SK-N-SH treated with all-trans-retinoic acid at 6 μM for 48 hours (cell line): ENCODE data around the gene SYT7.

Experiments
- ATAC-seq: fragments of 200-7000 bp; cut with Tn5 transposase; 3 replicates; pipeline ENCODE4 v1.9.1; 2020; ENCODE audit warnings: mild to moderate bottlenecking, moderate library complexity
- BACH2 ChIP-seq: fragments of 250-450 bp; sonication (Bioruptor Pico); IDR thresholded peaks from 2 replicates; pipeline ENCODE4 v1.9.0; 2021; ENCODE audit warnings: mild to moderate bottlenecking, borderline replicate concordance
- CSDC2 ChIP-seq: fragments of 250-450 bp; sonication (Bioruptor Pico); IDR thresholded peaks from 2 replicates; pipeline ENCODE4 v1.5.0; 2020; ENCODE audit warnings: mild to moderate bottlenecking, moderate library complexity
- ESRRG ChIP-seq: fragments of 250-450 bp; sonication (Bioruptor Pico); IDR thresholded peaks from 2 replicates; pipeline ENCODE4 v1.6.1; 2021; ENCODE audit warnings: mild to moderate bottlenecking
- GLIS3 ChIP-seq: fragments of 250-450 bp; sonication (Bioruptor Pico); IDR thresholded peaks from 2 replicates; pipeline ENCODE4 v1.5.0; 2020; ENCODE audit warnings: mild to moderate bottlenecking, moderate library complexity
- ISL1 ChIP-seq: fragments of 250-450 bp; sonication (Bioruptor Pico); IDR thresholded peaks from 2 replicates; pipeline ENCODE4 v2.1.2; 2022; ENCODE audit warnings: mild to moderate bottlenecking, moderate library complexity
- OSR1 ChIP-seq: fragments of 250-450 bp; sonication (Bioruptor Pico); IDR thresholded peaks from 2 replicates; pipeline ENCODE4 v1.8.0; 2022; ENCODE audit warnings: moderate library complexity, mild to moderate bottlenecking, inconsistent platforms
- PATZ1 ChIP-seq: fragments of 250-450 bp; sonication (Bioruptor Pico); IDR thresholded peaks from 2 replicates; pipeline ENCODE4 v1.8.0; 2020; ENCODE audit warnings: mild to moderate bottlenecking, moderate library complexity, borderline replicate concordance
- POU6F1 ChIP-seq: fragments of 250-450 bp; sonication (Bioruptor Pico); IDR thresholded peaks from 2 replicates; pipeline ENCODE4 v1.8.0; 2021; ENCODE audit warnings: low read depth, mild to moderate bottlenecking, moderate library complexity, borderline replicate concordance
- PPARA ChIP-seq: fragments of 250-450 bp; sonication (Bioruptor Pico); IDR thresholded peaks from 2 replicates; pipeline ENCODE4 v1.5.0; 2020; ENCODE audit warnings: mild to moderate bottlenecking, borderline replicate concordance
- RARB ChIP-seq: fragments of 250-450 bp; sonication (Bioruptor Pico); IDR thresholded peaks from 2 replicates; pipeline ENCODE4 v1.8.0; 2021; ENCODE audit warnings: mild to moderate bottlenecking, moderate library complexity
- SNAI2 ChIP-seq: fragments of 250-450 bp; sonication (Bioruptor Pico); IDR thresholded peaks from 2 replicates; pipeline ENCODE4 v1.5.0; 2020; ENCODE audit warnings: mild to moderate bottlenecking, moderate library complexity
- TCF4 ChIP-seq: fragments of 250-450 bp; sonication (Bioruptor Pico); IDR thresholded peaks from 2 replicates; pipeline ENCODE4 v1.8.0; 2021; ENCODE audit warnings: mild to moderate bottlenecking, moderate library complexity, borderline replicate concordance
- TOX ChIP-seq: fragments of 250-450 bp; sonication (Bioruptor Pico); IDR thresholded peaks from 2 replicates; pipeline ENCODE4 v1.8.0; 2021; ENCODE audit warnings: mild to moderate bottlenecking, moderate library complexity, borderline replicate concordance
- ZFP3 ChIP-seq: fragments of 250-450 bp; sonication (Bioruptor Pico); IDR thresholded peaks from 2 replicates; pipeline ENCODE4 v1.5.0; 2020; ENCODE audit warnings: mild to moderate bottlenecking, moderate library complexity
- ZNF565 ChIP-seq: fragments of 450-650 bp; formaldehyde crosslinking; conservative IDR thresholded peaks from 2 replicates; pipeline ENCODE4 v1.5.0; 2020; ENCODE audit warnings: low read depth, mild to moderate bottlenecking, moderate library complexity
- ZNF70 ChIP-seq: fragments of 450-650 bp; formaldehyde crosslinking; IDR thresholded peaks from 2 replicates; pipeline ENCODE4 v1.5.0; 2020; ENCODE audit warnings: mild to moderate bottlenecking, moderate library complexity
- ZNF8 ChIP-seq: fragments of 450-650 bp; formaldehyde crosslinking; IDR thresholded peaks from 2 replicates; pipeline ENCODE4 v1.5.0; 2020; ENCODE audit warnings: mild to moderate bottlenecking, moderate library complexity
- TF ChIP-seq, protein P1 (sequence below): fragments of 250-450 bp; sonication (Bioruptor Pico); IDR thresholded peaks from 2 replicates; pipeline ENCODE4 v1.5.1; 2021; ENCODE audit warnings: mild to moderate bottlenecking, moderate library complexity
- TF ChIP-seq, protein P2 (sequence below): fragments of 250-450 bp; sonication (Bioruptor Pico); IDR thresholded peaks from 2 replicates; pipeline ENCODE4 v1.5.0; 2020; ENCODE audit warnings: mild to moderate bottlenecking, moderate library complexity

Gene SYT7

GRCh38 chr11:61550665-61551227 lies 30.1 kb downstream of the SYT7 start:
- ATAC-seq, result no peak
- no peak for TF ChIP-seq POU6F1 (CRISPR knock-in tag)
- TF ChIP-seq ZNF565 (CRISPR knock-in tag), result no peak
- TF ChIP-seq BACH2 (CRISPR knock-in tag), result no peak
- no peak for TF ChIP-seq RARB (CRISPR knock-in tag)
- no peak for TF ChIP-seq ESRRG (CRISPR knock-in tag)
- TF ChIP-seq PATZ1 (CRISPR knock-in tag), result no peak
- TF ChIP-seq PPARA, result no peak
- TF ChIP-seq TOX (CRISPR knock-in tag), result no peak
- TF ChIP-seq, protein P1, sequence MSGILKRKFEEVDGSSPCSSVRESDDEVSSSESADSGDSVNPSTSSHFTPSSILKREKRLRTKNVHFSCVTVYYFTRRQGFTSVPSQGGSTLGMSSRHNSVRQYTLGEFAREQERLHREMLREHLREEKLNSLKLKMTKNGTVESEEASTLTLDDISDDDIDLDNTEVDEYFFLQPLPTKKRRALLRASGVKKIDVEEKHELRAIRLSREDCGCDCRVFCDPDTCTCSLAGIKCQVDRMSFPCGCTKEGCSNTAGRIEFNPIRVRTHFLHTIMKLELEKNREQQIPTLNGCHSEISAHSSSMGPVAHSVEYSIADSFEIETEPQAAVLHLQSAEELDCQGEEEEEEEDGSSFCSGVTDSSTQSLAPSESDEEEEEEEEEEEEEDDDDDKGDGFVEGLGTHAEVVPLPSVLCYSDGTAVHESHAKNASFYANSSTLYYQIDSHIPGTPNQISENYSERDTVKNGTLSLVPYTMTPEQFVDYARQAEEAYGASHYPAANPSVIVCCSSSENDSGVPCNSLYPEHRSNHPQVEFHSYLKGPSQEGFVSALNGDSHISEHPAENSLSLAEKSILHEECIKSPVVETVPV (CRISPR knock-in tag), result no peak
- TF ChIP-seq TCF4 (CRISPR knock-in tag), result no peak
- TF ChIP-seq SNAI2, result no peak
- no peak for TF ChIP-seq ISL1 (CRISPR knock-in tag)
- no peak for TF ChIP-seq ZNF70
- TF ChIP-seq ZNF8, result no peak
- no peak for TF ChIP-seq GLIS3 (CRISPR knock-in tag)
- no peak for TF ChIP-seq OSR1
- TF ChIP-seq, protein P2, sequence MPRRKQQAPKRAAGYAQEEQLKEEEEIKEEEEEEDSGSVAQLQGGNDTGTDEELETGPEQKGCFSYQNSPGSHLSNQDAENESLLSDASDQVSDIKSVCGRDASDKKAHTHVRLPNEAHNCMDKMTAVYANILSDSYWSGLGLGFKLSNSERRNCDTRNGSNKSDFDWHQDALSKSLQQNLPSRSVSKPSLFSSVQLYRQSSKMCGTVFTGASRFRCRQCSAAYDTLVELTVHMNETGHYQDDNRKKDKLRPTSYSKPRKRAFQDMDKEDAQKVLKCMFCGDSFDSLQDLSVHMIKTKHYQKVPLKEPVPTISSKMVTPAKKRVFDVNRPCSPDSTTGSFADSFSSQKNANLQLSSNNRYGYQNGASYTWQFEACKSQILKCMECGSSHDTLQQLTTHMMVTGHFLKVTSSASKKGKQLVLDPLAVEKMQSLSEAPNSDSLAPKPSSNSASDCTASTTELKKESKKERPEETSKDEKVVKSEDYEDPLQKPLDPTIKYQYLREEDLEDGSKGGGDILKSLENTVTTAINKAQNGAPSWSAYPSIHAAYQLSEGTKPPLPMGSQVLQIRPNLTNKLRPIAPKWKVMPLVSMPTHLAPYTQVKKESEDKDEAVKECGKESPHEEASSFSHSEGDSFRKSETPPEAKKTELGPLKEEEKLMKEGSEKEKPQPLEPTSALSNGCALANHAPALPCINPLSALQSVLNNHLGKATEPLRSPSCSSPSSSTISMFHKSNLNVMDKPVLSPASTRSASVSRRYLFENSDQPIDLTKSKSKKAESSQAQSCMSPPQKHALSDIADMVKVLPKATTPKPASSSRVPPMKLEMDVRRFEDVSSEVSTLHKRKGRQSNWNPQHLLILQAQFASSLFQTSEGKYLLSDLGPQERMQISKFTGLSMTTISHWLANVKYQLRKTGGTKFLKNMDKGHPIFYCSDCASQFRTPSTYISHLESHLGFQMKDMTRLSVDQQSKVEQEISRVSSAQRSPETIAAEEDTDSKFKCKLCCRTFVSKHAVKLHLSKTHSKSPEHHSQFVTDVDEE (CRISPR knock-in tag), result no peak
- TF ChIP-seq CSDC2 (CRISPR knock-in tag), result no peak

GRCh38 chr11:61549662-61550568 lies 31.0 kb downstream of the SYT7 start:
- no peak for ATAC-seq
- TF ChIP-seq POU6F1 (CRISPR knock-in tag), result no peak
- TF ChIP-seq ZFP3 (CRISPR knock-in tag), result no peak
- no peak for TF ChIP-seq ISL1 (CRISPR knock-in tag)
- no peak for TF ChIP-seq TOX (CRISPR knock-in tag)
- TF ChIP-seq PPARA, result no peak
- no peak for TF ChIP-seq PATZ1 (CRISPR knock-in tag)
